Fibroblast of lung (primary cell): Measurements from ENCODE around the gene NDUFA6. TPM values are rescaled to one million over a fixed set of nuclear protein-coding genes. Genes with fewer than 3 reads are reported as not detected.

Source experiments
- DNase-seq, 2 donors: peaks; one replicate each; pipeline versions ENCODE4 v3.0.0 to v3.0.0-alpha.2; 2010; ENCODE audit warnings: low read depth in 2 of 2
- H2AFZ ChIP-seq: 2 replicates; pipeline ENCODE4 v1.5.1; 2012; ENCODE audit warnings: low read length, control low read depth, inconsistent platforms
- H3K27ac ChIP-seq: 2 replicates; pipeline ENCODE4 v1.5.1; 2011; ENCODE audit warnings: low read length, control low read depth; ENCODE audit not compliant: insufficient read depth
- H3K27me3 ChIP-seq: 2 replicates; pipeline ENCODE4 v1.5.1; 2011; ENCODE audit warnings: mild to moderate bottlenecking, low read length; ENCODE audit not compliant: control insufficient read depth, insufficient read depth
- H3K36me3 ChIP-seq: 2 replicates; pipeline ENCODE4 v1.5.1; 2011; ENCODE audit warnings: low read length; ENCODE audit not compliant: control insufficient read depth, insufficient read depth
- H3K4me1 ChIP-seq: 2 replicates; pipeline ENCODE4 v1.5.1; 2011; ENCODE audit warnings: low read length; ENCODE audit not compliant: control insufficient read depth, insufficient read depth; ENCODE audit errors: extremely low read depth
- H3K4me2 ChIP-seq: 2 replicates; pipeline ENCODE4 v1.5.1; 2011; ENCODE audit warnings: low read length, control low read depth; ENCODE audit not compliant: insufficient read depth; ENCODE audit errors: extremely low read depth
- H3K4me3 ChIP-seq, 4 experiments: fragments of 200-600 bp in 1 of 4; sonication (generic) in 1 of 4; replicated peaks in 1 of 4; 2 replicates each; pipeline ENCODE4 v1.5.1; 2011 to 2016; ENCODE audit warnings: low read length in 4 of 4, low read depth in 3 of 4, mild to moderate bottlenecking in 3 of 4, control low read depth in 2 of 4, inconsistent platforms in 1 of 4, mixed read lengths in 1 of 4; ENCODE audit not compliant: insufficient read depth in 1 of 4; ENCODE audit errors: control extremely low read depth in 1 of 4
- H3K79me2 ChIP-seq: 2 replicates; pipeline ENCODE4 v1.5.1; 2012; ENCODE audit warnings: mild to moderate bottlenecking, low read length, inconsistent platforms; ENCODE audit not compliant: control insufficient read depth, insufficient read depth
- H3K9ac ChIP-seq: 2 replicates; pipeline ENCODE4 v1.5.1; 2011; ENCODE audit warnings: mild to moderate bottlenecking, low read length, control low read depth; ENCODE audit not compliant: insufficient read depth
- H3K9me3 ChIP-seq: 2 replicates; pipeline ENCODE4 v1.5.1; 2012; ENCODE audit warnings: low read depth, low read length; ENCODE audit not compliant: control insufficient read depth, insufficient read depth
- H4K20me1 ChIP-seq: 2 replicates; pipeline ENCODE4 v1.5.1; 2011; ENCODE audit warnings: low read length; ENCODE audit not compliant: control insufficient read depth, insufficient read depth; ENCODE audit errors: extremely low read depth
- EZH2 ChIP-seq: IDR thresholded peaks from 2 replicates; pipeline ENCODE4 v1.5.1; 2012; ENCODE audit warnings: low read length, control low read depth, mild to moderate bottlenecking; ENCODE audit errors: missing control alignments
- polyA plus RNA-seq, 2 donors: library from polyadenylated mRNA; depleted of rRNA in 1 of 2; stranded (reverse) in 1 of 2; unstranded in 1 of 2; fragments of >200 nt; gene quantifications; 2 replicates each; pipeline ENCODE4 v1.2.1, GENCODE V29; 2011 to 2012; ENCODE audit warnings: missing spikeins in 1 of 2
- total RNA-seq: library from RNA; depleted of rRNA; stranded (reverse); fragments of >200 nt; gene quantifications from 2 replicates; pipeline ENCODE4 v1.2.1, GENCODE V29; 2014
- TF ChIP-seq, protein P1 (sequence below), 2 donors: IDR thresholded peaks in 1 of 2; conservative IDR thresholded peaks in 1 of 2; 1 replicate in 1 of 2; 2 replicates in 1 of 2; pipeline ENCODE4 v1.5.1; 2011 to 2012; ENCODE audit warnings: low read length in 2 of 2, control low read depth in 1 of 2, inconsistent platforms in 1 of 2, low read depth in 1 of 2, mild to moderate bottlenecking in 1 of 2

Gene NDUFA6
- total and polyA plus RNA-seq, 2 donors (not counting 1 experiment from before 2014, with no cell fraction given): 68.5 to 87.8 TPM

DNA sequence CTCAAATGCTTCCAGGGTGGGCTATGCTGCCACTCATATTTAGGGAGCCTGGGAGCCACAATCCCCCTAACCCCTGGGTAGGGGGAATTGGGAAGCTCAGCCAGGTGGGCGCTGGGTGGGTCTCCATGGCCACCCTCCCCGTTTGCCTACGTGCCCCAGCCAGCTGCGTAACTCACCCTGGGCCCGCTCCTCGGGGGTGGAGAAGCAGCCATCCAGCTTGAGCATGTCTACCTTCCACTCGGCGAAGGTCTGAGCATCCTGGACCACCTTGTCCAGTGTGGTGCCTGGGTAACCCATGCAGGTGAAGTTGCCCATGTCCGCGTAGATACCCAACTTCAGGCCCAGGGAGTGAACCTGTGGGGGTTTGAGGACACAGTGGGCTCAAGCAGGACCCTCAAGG, 23.6 kb downstream of the NDUFA6 start:
- Histone ChIP-seq H2AFZ (no peak overlapping the region), H3K9me3 (no peaks in the 10 kb centered on the region), H3K27ac (no peak overlapping the region), H3K36me3 (peaks cover 8% of the 10 kb centered on the region), H3K4me3 (no peak overlapping the region), H3K4me1 (peaks cover 5% of the 10 kb centered on the region), H3K9ac (no peak overlapping the region), H4K20me1 (no peaks in the 10 kb centered on the region), H3K79me2 (no peaks in the 10 kb centered on the region), H3K27me3 (no peaks in the 10 kb centered on the region), H3K4me2 (no peak overlapping the region)
- no peak for DNase-seq
- TF ChIP-seq, protein P1, sequence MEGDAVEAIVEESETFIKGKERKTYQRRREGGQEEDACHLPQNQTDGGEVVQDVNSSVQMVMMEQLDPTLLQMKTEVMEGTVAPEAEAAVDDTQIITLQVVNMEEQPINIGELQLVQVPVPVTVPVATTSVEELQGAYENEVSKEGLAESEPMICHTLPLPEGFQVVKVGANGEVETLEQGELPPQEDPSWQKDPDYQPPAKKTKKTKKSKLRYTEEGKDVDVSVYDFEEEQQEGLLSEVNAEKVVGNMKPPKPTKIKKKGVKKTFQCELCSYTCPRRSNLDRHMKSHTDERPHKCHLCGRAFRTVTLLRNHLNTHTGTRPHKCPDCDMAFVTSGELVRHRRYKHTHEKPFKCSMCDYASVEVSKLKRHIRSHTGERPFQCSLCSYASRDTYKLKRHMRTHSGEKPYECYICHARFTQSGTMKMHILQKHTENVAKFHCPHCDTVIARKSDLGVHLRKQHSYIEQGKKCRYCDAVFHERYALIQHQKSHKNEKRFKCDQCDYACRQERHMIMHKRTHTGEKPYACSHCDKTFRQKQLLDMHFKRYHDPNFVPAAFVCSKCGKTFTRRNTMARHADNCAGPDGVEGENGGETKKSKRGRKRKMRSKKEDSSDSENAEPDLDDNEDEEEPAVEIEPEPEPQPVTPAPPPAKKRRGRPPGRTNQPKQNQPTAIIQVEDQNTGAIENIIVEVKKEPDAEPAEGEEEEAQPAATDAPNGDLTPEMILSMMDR (conservative IDR thresholded peaks at IDR 0.05 in 1 of 2, IDR thresholded peaks at IDR 0.05 in 1 of 2; ENCODE audit: low read depth in 1 of 2, low read length in 2 of 2): no peak
- TF ChIP-seq EZH2: no peak

DNA sequence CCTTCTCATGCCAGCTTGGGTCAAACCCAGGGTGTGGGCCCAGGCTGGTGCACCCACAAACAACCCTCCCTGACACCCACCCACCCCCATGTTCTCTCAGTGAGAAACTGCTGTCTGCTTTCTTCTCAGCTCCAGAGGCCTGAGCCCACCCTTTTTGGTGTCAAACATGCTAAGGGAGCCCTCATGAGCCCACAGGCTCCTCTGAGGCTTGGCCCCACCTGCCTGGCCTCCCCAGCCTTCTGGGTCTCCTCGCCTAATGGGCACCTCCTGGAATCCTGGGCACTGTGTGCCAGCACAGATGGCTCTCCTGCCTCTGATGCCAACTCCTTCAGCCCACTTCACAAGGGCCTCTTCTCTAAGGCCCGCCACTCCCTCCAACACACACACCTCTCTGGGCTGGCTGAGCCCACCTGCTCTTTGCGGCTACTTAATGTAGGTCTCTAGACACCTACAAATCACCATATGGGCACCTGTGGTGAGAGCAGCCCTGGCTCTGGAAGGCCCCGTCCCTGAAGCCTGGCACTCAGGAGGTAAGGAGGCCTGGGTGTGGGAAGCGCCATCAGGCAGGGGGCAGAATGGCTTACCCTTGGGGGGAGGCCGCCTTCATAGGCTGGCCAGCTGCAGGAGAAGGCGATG, 24.3 kb downstream of the NDUFA6 start:
- Histone ChIP-seq H3K36me3 (peaks cover 8% of the 10 kb centered on the region), H3K4me2 (no peak overlapping the region), H3K4me1 (peaks cover 4% of the 10 kb centered on the region), H3K27ac (no peak overlapping the region), H3K4me3 (no peak overlapping the region), H2AFZ (no peak overlapping the region), H3K79me2 (no peaks in the 10 kb centered on the region), H3K9me3 (no peaks in the 10 kb centered on the region), H3K9ac (no peak overlapping the region), H3K27me3 (no peaks in the 10 kb centered on the region), H4K20me1 (no peaks in the 10 kb centered on the region)
- no peak for TF ChIP-seq EZH2
- TF ChIP-seq, protein P1 (conservative IDR thresholded peaks at IDR 0.05 in 1 of 2, IDR thresholded peaks at IDR 0.05 in 1 of 2; ENCODE audit: low read depth in 1 of 2, low read length in 2 of 2): no peak
- DNase-seq: no peak

DNA sequence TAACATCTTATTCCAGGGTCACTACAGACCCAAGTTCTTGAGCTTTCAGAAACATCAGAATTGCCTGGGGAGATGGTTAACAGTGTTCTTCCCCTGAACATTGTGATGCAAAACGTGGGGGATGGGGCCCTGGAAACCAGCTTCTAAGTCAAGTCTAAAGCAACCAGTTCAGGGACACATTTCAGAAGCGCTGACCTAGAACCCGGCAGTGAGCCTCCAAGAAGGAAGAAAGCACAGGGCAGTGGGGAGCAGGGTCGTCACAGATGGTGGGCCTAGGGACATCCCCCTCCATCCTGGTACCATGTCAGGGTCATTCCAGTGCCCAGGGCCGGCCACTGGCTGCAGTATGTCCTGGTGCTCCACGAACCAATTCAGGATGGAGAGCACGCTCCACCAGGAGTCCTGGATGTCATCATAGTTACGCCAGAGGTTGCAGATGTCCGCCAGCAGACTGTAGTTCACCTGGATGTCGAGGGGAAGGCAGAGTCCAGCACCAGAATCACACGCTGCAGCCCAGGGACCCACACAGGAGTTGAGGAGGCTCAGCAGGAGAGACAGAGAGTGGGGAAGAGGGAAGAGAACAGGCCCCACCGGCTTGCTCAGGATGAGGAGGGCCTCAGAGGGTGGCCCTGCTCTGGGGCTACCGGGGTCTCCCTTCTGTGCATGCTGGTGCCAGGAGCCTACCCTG, 25.0 kb downstream of the NDUFA6 start:
- Histone ChIP-seq H2AFZ (no peak overlapping the region), H3K4me1 (peaks cover 3% of the 10 kb centered on the region), H3K4me3 (no peak overlapping the region), H4K20me1 (no peaks in the 10 kb centered on the region), H3K9me3 (no peaks in the 10 kb centered on the region), H3K27me3 (no peaks in the 10 kb centered on the region), H3K36me3 (peaks cover 10% of the 10 kb centered on the region), H3K4me2 (no peak overlapping the region), H3K27ac (no peak overlapping the region), H3K9ac (no peak overlapping the region), H3K79me2 (no peaks in the 10 kb centered on the region)
- DNase-seq: no peak
- TF ChIP-seq, protein P1 (conservative IDR thresholded peaks at IDR 0.05 in 1 of 2, IDR thresholded peaks at IDR 0.05 in 1 of 2; ENCODE audit: low read depth in 1 of 2, low read length in 2 of 2): no peak
- TF ChIP-seq EZH2: no peak
